Left lung (tissue), 10 donors: ENCODE results near the gene AANAT. TPM values are rescaled to one million over a fixed set of nuclear protein-coding genes. Genes with fewer than 3 reads are reported as not detected.

Source experiments
- ATAC-seq: fragments of 200-7000 bp; cut with Tn5 transposase; one replicate; pipeline ENCODE4 v1.9.1; 2020; ENCODE audit warnings: moderate library complexity
- DNase-seq, 4 donors: peaks; one replicate each; pipeline ENCODE4 v3.0.0-alpha.2; 2013 to 2020
- H3K27ac ChIP-seq, 2 donors: fragments of 200-600 bp; sonication (generic) in 1 of 2; one replicate each; pipeline versions ENCODE4 v1.5.0 to v1.8.0; 2020 to 2021
- H3K27me3 ChIP-seq, 2 donors: fragments of 200-600 bp; sonication (generic) in 1 of 2; one replicate each; pipeline versions ENCODE4 v1.5.0 to v1.8.0; 2020 to 2021
- H3K36me3 ChIP-seq, 2 donors: fragments of 200-600 bp; sonication (generic) in 1 of 2; one replicate each; pipeline versions ENCODE4 v1.5.0 to v1.8.0; 2020 to 2021
- H3K4me1 ChIP-seq, 2 donors: fragments of 200-600 bp; one replicate each; pipeline ENCODE4 v1.8.0; 2021
- H3K4me3 ChIP-seq, 2 donors: fragments of 200-600 bp; sonication (generic) in 1 of 2; one replicate each; pipeline versions ENCODE4 v1.5.0 to v1.8.0; 2020 to 2021; ENCODE audit warnings: mild to moderate bottlenecking in 1 of 2
- H3K9me3 ChIP-seq, 2 donors: fragments of 200-600 bp; sonication (generic) in 1 of 2; one replicate each; pipeline versions ENCODE4 v1.5.0 to v1.8.0; 2020 to 2021
- intact Hi-C, 2 donors: fragments of 100-400 bp; cut with DNase I; formaldehyde crosslinking; loops; one replicate each; pipeline versions ENCODE4 v1.11.2 to v1.14.2; 2022
- polyA plus RNA-seq, 6 donors: library from polyadenylated mRNA; unstranded; fragments of 120-200 nt; gene quantifications; one replicate each; pipeline ENCODE4 v1.2.1, GENCODE V29; 2013; ENCODE audit not compliant: insufficient read length in 6 of 6
- total RNA-seq, 2 donors: library from RNA; stranded (reverse); fragmentation: NEBNext Ultra II Directional; extraction: Animal tissue kit (Norgen Biotek cat#: 25700); gene quantifications; one replicate each; pipeline ENCODE4 v1.2.1, GENCODE V29; 2021
- TF ChIP-seq, protein P1 (sequence below), 2 donors: fragments of 200-600 bp; sonication (generic) in 1 of 2; IDR thresholded peaks; one replicate each; pipeline versions ENCODE4 v1.5.0 to v1.8.0; 2021; ENCODE audit warnings: antibody characterized with exemption in 2 of 2
- donor health status: DM: no; HTN: yes; CAD: no.
- donor health status: DM: no; HTN: no; CAD: no.

Gene AANAT
- total and polyA plus RNA-seq, 8 donors = 0.10 to 0.23 (median 0.18) TPM; not detected in 3

DNA sequence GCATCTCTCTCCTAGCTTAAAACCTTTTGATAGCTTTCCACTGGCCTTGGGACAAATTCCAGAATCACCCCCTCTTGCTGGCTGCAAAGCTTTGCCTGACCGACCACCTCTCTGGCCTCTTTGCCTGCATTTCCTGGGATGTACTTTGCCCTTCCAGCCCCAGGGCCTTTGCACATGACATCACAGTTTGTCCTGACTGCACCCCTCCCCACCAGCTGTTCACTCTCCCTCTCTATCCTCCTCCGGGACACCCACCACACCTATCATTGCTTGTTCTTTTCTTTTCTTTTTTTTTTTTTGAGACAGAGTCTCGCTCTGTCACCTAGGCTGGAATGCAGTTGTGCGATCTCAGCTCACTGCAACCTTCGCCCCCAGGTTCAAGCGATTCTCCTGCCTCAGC, 7.9 kb downstream of the AANAT start:
- TF ChIP-seq, protein P1, sequence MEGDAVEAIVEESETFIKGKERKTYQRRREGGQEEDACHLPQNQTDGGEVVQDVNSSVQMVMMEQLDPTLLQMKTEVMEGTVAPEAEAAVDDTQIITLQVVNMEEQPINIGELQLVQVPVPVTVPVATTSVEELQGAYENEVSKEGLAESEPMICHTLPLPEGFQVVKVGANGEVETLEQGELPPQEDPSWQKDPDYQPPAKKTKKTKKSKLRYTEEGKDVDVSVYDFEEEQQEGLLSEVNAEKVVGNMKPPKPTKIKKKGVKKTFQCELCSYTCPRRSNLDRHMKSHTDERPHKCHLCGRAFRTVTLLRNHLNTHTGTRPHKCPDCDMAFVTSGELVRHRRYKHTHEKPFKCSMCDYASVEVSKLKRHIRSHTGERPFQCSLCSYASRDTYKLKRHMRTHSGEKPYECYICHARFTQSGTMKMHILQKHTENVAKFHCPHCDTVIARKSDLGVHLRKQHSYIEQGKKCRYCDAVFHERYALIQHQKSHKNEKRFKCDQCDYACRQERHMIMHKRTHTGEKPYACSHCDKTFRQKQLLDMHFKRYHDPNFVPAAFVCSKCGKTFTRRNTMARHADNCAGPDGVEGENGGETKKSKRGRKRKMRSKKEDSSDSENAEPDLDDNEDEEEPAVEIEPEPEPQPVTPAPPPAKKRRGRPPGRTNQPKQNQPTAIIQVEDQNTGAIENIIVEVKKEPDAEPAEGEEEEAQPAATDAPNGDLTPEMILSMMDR (IDR thresholded peaks at IDR 0.05) = no peak
- H3K27ac ChIP-seq = no peak overlapping the region
- ATAC-seq = no peak
- intact Hi-C loops = no loop called here
- H3K4me3 ChIP-seq = no peak overlapping the region
- H3K9me3 ChIP-seq = no peaks in the 10 kb centered on the region
- peaks cover 0 to 98% of the 10 kb centered on the region in 2 donors for H3K36me3 ChIP-seq
- no peaks in the 10 kb centered on the region for H3K27me3 ChIP-seq
- peaks cover 0 to 3% of the 10 kb centered on the region in 2 donors for H3K4me1 ChIP-seq
- DNase-seq = no peak

DNA sequence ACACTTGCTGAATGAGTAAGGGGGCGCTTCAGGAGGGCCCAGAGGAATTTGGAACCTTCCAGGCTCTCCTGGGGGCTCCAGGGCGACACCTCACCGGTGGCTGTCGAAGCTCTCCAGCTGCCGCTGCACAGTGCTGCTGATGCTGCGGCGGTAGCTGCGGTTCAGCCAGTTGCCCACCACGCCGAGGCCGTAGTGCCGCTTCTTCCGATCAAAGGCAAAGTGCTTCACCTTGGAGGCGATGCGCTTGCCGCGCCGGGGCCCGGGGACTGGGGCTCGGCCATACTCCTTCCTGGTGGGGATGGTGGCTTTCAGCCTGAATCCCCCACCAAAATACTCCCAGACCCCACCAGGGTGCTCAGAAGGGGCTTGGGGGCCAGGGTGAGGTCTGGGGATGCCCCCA, 9.3 kb downstream of the AANAT start:
- Histone ChIP-seq H3K27ac (no peak overlapping the region), H3K9me3 (no peaks in the 10 kb centered on the region), H3K27me3 (no peaks in the 10 kb centered on the region), H3K36me3 (peaks cover 0 to 97% of the 10 kb centered on the region in 2 donors), H3K4me3 (no peak overlapping the region), H3K4me1 (peaks cover 0 to 16% of the 10 kb centered on the region in 2 donors)
- intact Hi-C loops = no loop called here
- DNase-seq (no peak), ATAC-seq (no peak)
- TF ChIP-seq, protein P1 (IDR thresholded peaks at IDR 0.05) = no peak

DNA sequence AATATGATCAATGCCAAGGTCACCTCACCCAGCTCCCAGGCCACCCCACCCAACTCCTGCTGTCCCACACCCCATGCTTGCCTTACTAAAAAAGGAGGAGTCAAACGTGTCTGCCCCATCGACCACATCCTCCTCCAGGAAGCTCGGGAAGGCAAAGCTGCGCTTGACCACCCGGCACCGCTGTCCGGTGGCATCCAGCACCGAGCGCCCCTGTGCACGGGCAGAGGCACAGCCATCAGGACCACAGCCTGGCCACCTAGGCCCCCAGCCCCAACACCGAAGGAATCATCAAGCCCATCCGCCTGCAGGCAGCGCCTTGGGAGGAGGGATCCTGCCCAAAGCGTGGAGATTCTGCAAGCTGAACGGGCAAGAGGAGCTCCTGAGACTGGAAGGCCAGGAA, 10.2 kb downstream of the AANAT start:
- ATAC-seq = no peak

DNA sequence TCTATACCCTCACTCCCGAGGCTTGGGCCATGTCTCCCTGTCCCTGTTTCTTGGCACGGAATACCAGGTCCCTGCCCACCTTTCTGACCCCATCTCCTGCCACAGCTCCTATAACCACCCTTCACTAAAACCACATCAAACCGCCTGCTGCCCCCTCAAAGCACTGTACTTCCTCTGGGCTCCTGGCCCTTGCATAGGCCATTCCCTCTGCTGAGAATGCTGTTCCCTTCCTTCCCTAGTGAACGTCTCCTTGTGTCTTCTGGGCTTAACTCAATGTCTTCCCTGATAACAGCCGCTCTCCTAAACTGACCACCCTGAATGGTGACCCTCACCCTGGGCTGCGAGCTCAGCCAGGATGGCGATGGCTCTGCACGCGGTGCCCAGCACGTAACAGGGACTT, 10.7 kb downstream of the AANAT start:
- intact Hi-C loops = no loop called here
- Histone ChIP-seq H3K4me1 (peaks cover 0 to 27% of the 10 kb centered on the region in 2 donors), H3K4me3 (no peak overlapping the region), H3K27me3 (no peaks in the 10 kb centered on the region), H3K27ac (no peak overlapping the region), H3K9me3 (no peaks in the 10 kb centered on the region), H3K36me3 (peaks cover 0 to 84% of the 10 kb centered on the region in 2 donors)
- ATAC-seq (no peak), DNase-seq (no peak)
- TF ChIP-seq, protein P1 (IDR thresholded peaks at IDR 0.05) = no peak

More for the DNA sequence above, 10.2 kb downstream of the AANAT start:
- Histone ChIP-seq H3K9me3 (no peaks in the 10 kb centered on the region), H3K27ac (no peak overlapping the region), H3K4me1 (peaks cover 0 to 22% of the 10 kb centered on the region in 2 donors), H3K36me3 (peaks cover 0 to 89% of the 10 kb centered on the region in 2 donors), H3K4me3 (no peak overlapping the region), H3K27me3 (no peaks in the 10 kb centered on the region)
- intact Hi-C loops = no loop called here
- no peak for DNase-seq
- TF ChIP-seq, protein P1 (IDR thresholded peaks at IDR 0.05) = no peak

DNA sequence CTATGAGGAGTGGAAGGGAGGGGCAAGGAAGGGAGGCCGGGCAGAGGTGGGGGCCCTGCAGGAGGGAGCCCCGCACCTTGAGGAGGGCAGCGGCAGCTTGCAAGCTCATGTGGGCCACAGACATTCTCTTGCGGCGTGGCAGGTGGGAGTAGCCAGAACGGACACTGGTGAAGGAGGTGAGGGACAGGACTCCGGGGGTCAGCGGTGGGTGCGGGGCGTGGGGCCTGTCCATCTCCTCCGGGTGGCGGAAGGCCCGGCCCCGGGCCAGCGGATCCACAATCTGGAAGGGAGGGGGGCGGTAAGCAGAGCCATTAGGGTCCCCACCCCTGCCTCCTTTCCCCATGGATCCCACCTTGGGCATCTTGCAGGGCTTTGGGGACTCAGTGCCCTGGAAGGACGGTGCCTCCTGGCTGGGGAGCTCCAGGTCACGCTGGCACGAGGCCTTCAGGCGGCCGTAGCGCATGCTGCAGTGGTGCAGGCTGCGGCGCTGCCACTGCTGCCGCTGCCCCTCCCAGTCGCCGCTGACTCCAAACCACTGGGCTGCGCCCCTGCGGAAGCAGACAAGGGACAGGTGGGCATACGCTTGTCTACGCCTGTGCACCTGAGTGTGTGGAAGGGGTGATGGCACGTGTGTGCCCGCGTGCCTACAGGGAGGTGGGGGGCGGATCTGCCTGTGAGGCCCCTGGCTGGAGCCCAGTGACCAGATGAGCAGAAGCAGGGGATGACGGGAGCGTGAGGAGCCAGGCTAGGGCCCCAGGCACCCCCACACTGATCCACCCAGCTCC, 11.5 kb downstream of the AANAT start:
- intact Hi-C loops = no loop called here
- H3K27ac ChIP-seq = no peak overlapping the region
- H3K27me3 ChIP-seq = no peaks in the 10 kb centered on the region
- ATAC-seq (no peak), DNase-seq (no peak)
- TF ChIP-seq, protein P1 (IDR thresholded peaks at IDR 0.05) = no peak
- peaks cover 0 to 33% of the 10 kb centered on the region in 2 donors for H3K4me1 ChIP-seq
- no peaks in the 10 kb centered on the region for H3K9me3 ChIP-seq
- H3K36me3 ChIP-seq = peaks cover 0 to 76% of the 10 kb centered on the region in 2 donors
- no peak overlapping the region for H3K4me3 ChIP-seq
